Smooth muscle cell of the brain vasculature (primary cell): ENCODE results near the gene CDA.
A peak's percentile ranks its signal among the peaks of the same experiment; 100 is the strongest.

Experiments
- DNase-seq: peaks from one replicate; pipeline ENCODE4 v3.0.0-alpha.2; 2012; ENCODE audit warnings: low read depth, low spot score

Gene CDA

DNA sequence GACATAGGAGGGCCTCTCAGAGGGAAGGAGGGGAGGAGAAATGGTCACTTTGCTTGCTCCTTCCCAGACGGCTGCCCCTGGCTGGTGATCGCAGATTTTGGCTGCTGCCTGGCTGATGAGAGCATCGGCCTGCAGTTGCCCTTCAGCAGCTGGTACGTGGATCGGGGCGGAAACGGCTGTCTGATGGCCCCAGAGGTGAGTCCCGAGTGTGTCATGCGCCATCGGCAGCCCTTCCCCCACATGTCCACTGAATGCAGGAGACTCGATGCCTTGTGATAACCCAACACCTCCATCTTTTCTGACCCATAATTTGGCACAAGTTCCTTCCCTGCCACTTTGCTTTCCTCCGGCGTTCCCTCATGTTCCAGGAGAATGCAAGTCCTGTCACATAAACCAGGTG, 59.5 kb downstream of the CDA start:
- no peak for DNase-seq

DNA sequence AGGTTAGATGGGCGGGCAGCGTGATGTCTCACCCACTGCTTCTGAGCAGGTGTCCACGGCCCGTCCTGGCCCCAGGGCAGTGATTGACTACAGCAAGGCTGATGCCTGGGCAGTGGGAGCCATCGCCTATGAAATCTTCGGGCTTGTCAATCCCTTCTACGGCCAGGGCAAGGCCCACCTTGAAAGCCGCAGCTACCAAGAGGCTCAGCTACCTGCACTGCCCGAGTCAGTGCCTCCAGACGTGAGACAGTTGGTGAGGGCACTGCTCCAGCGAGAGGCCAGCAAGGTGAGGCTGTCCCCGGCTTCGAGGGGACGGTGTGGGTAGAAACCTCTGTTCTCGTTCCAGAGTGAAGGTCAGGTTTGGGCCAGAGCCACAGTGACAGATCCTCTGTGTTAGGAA, 60.0 kb downstream of the CDA start:
- DNase-seq: no peak

DNA sequence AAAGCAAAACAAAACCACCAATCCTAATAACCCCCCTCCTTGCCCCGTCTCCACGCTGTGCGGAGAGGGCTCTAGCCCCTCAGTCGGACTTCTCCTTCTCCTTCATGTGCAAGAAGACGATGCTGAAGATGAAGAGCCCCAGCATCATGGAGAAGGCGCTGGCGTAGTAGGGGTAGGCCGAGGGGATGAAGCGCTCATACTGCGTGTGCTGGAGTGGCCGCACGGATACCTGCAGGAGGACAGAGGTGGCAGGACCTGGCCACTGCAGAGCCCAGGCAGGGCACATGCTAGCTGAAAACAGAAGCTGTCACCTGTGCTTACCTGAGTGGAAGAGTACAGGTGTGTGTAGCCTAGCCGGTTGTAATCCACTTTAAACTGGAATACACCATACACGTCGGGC, 63.4 kb downstream of the CDA start:
- DNase-seq: no peak

DNA sequence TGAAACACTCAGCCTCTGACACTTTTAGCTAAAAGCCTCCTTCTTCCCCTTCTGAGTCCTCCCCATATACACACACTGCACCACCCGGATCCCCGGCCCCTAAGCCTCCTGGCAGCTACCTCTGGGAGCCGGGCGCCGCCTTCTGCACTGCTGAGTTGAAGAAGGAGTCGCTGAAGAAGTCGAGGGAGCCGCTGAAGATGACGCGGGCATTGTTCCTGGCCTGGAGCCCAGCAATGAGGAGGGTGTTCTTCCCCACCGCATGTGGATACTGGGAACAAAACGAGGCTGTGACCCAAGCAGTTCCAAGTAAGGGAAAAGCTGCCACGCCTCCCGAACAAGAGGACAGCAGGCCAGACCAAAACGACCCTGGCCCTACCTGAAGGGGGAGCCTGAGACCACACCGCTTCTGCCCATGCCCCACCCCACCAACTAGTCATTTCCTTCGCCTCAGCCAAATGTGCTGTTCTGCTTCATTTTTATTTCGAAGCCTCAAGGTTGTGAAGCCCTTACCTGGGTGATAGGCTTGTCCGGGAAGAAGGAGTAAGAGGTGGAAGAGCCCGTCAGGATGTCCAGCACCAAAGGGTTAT, 65.3 kb downstream of the CDA start:
- DNase-seq: no peak

DNA sequence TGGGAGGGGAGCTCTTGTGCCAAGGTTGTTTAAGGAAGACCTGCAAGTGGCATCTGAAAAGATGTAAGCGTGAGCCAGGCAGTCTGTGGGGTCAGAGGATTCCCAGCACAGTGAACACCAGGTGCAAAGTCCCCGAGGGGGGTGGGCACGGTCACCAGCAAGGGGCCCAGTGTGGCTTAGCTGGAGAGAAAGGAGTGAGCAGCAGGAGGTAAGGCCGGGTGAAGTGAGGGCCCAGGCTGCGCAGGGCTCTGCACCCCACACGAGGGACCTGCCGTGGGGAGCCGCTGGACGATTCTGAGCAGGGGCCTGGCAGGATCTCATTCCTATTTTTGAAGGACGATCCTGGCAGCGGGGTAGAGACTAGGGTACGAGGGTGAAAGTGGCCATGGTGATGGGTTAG, 68.1 kb downstream of the CDA start:
- no peak for DNase-seq

DNA sequence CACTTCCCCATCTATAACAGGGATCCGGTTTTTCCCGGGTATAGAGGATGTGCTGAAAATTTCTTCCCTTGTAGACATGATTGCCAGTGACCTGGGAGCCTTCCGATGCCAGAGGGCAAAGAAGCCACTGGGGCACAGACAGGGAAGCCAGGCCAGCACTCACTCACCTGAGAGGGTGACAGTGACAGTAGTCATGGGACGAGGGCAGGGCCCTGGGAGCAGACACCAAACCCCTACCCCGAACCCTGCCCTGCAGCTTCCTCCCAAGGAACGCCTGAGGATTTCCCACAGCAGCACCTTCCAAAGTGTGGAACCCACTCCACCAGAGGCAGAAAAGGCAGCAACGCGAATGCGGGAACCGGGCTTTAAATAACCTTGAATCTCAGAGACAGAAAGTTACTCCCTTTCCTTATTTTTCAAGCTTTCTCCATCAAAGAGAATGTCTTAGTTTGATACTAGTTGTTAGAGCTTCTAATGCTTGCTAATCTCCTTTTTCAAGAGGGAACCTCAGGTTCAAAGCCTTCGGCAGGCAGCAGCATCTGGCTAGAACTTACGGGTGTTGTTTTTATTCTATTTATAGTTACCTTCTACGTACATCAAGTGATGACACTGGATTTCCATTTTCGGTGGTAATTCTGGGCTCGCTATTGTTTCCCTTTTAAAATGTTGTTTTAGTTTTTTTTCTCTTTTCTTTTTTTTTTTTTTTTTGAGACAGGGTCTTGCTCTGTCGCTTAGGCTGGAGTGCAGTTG, 69.4 kb downstream of the CDA start:
- DNase-seq: no peak

DNA sequence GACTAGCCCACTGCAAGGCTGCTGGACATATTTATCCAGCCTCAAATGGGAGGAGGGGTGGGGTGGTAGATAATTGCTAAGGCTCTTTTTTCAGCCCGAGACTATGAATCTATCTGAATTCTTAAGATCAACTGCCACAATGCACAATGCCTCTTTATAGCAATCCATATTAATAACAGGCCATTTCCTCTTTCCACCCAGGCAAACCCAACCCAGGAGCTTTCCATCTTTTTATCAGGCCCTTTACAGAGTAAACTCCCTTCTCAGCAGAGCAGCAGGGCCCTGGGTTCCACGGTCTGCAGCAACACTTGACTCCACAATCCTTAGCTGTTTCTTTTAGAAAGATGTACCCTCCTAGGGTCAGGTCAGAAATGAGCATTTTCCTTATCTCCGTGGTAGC, 71.5 kb downstream of the CDA start:
- no peak for DNase-seq

DNA sequence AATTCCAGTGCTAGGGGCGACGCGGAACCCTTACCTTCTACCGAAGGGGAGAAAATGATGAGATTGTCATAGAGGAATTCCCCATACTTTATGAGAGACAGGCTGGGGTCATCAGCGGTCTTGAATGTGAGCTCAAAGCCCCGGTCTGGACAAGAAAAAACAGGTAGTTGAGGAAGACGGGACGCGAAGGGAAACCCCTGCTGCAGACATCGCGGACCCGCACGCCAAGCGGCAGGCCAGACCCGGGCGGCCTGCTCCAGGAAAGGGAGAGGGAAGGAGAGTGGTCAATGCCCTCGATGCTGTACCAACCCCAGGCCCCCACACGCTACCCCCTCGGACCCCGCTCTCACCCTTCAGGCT, 71.9 kb downstream of the CDA start:
- no peak for DNase-seq

DNA sequence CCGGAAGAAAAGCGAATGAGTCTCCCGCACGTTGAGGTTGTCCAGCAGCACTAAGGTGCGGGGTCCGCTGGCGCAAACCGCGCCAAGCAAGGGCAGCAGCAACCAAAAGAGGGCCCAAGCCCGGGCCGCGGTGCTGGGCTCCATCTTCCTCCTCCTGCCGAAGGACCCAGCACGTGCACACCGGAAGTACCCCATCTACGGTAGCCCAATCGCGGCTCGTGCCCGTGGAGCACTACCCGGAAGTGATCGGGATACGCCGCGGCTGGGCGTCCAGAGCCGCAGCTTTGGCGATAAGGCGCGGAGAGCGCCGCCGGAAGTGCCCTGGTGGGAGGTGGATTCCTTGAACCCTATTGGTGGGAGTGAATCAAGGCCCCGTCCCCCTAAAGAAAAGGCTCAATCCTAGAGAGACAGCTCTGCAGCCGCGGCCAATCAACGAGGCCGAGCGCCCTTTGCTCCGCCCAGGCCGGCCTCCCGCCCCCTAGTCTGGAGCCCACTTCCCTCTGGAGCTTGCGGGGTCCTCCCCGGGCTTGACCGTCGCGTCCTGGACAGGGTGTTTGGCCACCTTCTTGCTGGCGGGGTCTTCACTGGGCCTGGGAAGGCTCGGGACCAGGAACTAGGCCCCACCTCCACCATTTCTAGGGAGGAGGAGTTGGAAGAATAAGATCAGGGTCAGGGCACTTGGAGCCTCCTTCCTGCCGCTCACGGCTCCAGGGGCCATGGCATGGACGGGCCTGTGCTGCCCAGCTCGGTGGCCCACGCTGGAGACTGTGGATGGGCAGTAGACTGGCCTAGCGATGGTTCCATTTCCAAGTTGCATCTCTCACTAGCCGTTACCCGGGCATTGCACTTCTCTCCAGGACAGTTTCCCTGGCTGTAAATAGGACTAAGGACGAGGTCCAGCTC, 72.6 kb downstream of the CDA start, which contains the start of gene DDOST:
TSS of gene DDOST (minus strand) at position 163 of the 903 bp plus-strand sequence. CDS start at position 144, 19 bp downstream.
- DNase-seq: peak; percentile 92

DNA sequence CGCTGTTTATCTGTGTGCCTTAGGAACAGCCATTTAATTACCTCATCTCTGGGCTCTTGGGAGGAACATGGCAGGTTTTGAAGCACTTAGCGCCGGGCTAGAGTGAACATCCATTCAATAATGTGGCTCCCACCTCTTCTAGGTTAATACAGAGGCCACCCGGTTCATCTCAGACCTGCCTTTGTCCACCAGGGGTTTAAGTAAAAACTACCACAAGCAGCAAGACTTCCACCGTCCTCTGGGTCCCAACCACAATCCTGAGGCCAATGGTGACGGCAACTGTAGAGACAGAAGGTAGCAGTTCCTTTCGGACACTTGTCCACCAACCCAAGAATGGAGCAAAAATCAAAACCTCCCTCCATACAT, 73.2 kb downstream of the CDA start:
- no peak for DNase-seq

DNA sequence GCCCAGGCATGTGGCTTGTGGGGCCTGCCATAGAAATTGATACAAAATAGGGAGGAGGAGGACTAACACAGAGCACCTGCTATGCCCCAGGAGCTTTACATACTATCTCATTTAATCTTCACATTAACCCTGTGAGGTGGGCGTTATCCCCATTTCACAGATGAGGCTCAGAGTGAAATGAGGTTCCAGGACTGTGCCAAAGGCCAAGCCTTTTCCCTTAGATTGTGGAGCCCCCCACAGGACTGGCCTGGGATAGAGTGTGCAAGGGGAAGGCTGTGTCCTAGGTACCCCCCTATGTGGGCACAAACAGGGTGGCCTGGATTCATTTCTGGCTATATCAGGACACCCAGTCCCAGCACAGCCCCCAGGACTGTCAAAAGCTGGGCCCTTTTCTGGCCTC, 74.5 kb downstream of the CDA start:
- no peak for DNase-seq

DNA sequence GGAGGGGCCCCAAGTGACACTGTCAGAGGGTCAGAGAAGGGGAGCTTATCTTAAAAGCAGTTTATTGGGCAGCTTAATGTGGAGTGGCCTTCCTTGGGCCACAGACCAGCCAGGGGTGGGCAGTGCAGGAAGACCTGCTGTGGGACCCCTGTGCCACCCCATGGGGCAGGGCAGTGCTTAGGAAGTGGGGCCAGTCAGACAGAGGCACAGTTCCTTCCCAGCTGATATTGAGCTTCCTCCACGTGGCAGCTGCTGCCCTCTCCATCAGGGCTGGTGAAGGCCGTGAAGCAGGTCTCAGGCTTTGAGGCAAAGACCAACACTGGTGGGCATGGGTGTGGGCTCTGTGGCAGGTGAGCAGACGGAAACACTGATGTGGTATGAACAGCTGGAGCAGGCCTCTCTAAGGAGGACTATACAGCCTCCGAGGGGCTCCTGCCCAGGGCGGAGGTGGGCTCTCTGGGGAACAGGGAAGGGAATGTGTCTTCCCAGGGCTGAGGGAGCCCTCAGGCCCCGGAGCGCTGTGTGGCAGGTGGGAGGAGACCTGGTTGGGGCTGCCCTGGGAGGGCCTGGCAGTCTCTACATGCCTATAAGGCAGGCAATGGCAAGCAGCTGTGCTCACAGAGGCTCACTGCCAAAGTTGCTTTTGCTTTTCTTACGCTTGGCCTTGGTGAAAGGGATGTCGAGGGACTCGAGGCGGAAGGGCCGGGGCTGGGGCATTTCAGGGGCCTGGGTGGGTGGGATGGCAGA, 75.2 kb downstream of the CDA start:
- no peak for DNase-seq

DNA sequence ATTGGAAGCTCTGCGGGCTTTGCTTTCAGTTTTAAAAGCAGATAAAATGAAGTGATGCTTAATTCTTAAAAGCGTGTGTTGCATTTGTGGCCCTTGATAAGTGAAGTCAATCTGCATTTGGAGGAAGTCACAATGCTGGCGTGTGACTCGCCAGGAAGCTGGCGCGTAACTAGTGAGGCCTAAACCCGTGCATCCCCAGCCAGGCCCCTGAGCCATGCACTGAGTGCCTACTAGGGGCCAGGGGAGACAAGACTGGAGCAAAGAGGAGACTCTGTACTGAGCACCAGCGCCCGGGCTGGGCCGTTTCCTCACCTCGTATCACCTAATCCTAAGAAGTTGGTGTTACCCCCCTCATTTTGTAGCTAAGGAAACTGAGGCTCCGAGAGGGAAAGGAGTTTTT, 76.8 kb downstream of the CDA start:
- no peak for DNase-seq

DNA sequence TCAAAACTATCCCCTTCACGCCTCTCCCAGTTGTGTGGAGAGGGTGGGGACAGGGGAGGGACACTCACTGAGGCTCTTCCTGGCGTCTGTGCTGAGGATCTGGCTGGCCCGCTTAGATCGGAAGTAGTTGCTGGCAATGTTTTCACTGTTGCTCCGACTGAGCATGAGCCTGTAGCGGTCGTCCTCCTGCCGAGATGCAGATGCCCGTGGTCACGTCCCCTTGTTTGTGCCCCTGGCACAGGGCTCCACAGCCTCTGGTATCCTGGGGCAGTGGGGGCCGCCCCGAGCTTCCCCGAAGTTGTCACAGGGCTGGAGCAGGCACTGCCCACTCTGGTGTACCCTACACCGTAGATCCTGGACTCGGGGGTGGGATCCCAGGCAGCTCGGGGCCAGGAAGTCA, 77.2 kb downstream of the CDA start:
- no peak for DNase-seq

DNA sequence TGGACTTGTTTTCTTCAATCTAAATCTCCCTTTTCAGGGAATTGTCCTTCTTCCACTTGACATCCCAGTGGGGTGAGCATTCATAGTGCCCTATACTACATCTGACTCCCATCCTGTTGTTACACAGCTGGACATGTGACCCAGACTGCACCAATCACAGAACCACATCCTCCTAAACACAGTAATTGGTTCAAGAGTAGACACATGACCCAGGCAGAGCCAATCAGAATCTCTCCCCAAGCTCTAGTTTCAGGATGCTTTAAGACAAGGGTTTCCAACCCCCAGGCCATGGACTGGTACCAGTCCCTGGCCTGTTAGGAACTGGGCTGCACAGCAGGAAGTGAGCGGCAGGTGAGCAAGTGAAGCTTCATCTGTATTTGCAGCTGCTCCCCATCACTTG, 77.9 kb downstream of the CDA start:
- DNase-seq: no peak
